Measurements from ENCODE around the gene PRKCA.

- TF ChIP-seq GATA2 (IDR thresholded peaks at IDR 0.05; ENCODE audit: low read depth, low read length) (no peak), GATA3 (IDR thresholded peaks at IDR 0.05; ENCODE audit: low read depth, low read length) (no peak)
Measured at GRCh38 chr17:66494023-66494803, 191.8 kb downstream of the PRKCA start.

Measured in SH-SY5Y (cell line).